Stimulated activated CD4-positive, alpha-beta T cell treated with anti-CD3 and anti-CD28 coated beads, Interleukin-12 subunit alpha, Interleukin-12 subunit beta, amount 100 ng/mL, for 4 hours (primary cell): Measurements from ENCODE around the gene SRSF5.
"Not testable (repeated sequence)": the region's sequence is repeated elsewhere in the genome, so short reads cannot be mapped to it uniquely, and the experiment has no call there.

ENCODE experiments used
- DNase-seq: peaks from one replicate; pipeline ENCODE4 v3.0.0-alpha.2; 2020

SRSF5 gene

GRCh38 chr14:69766984-69767368, at the start of gene SRSF5:
Gene SRSF5, plus strand, starts transcription at chr14:69767142. Its CDS starts 1,015 bp downstream, at chr14:69768157.
- peak; percentile 91 for DNase-seq

GRCh38 chr14:69718614-69719013, 48.3 kb upstream of the SRSF5 start:
- DNase-seq, result not testable (repeated sequence)

GRCh38 chr14:69719501-69719951, 47.4 kb upstream of the SRSF5 start:
- no peak for DNase-seq

- no peak for DNase-seq
Observed at GRCh38 chr14:69720912-69721311, 46.0 kb upstream of the SRSF5 start.

GRCh38 chr14:69726761-69727511, 40.0 kb upstream of the SRSF5 start:
- DNase-seq, result peak; percentile 83

GRCh38 chr14:69727860-69728259, 39.1 kb upstream of the SRSF5 start:
- DNase-seq, result no peak

GRCh38 chr14:69731919-69732598, 34.9 kb upstream of the SRSF5 start:
- not testable (repeated sequence) for DNase-seq

GRCh38 chr14:69736405-69736804, 30.5 kb upstream of the SRSF5 start:
- not testable (repeated sequence) for DNase-seq

GRCh38 chr14:69741055-69741454, 25.9 kb upstream of the SRSF5 start:
- no peak for DNase-seq

GRCh38 chr14:69749956-69750355, 17.0 kb upstream of the SRSF5 start:
- no peak for DNase-seq

GRCh38 chr14:69750495-69750894, 16.4 kb upstream of the SRSF5 start:
- DNase-seq, result no peak

GRCh38 chr14:69752773-69753172, 14.2 kb upstream of the SRSF5 start:
- DNase-seq, result no peak

GRCh38 chr14:69753860-69754259, 13.1 kb upstream of the SRSF5 start:
- no peak for DNase-seq

- DNase-seq, result no peak
Observed at GRCh38 chr14:69754487-69754886, 12.5 kb upstream of the SRSF5 start.

- DNase-seq, result no peak
Observed at GRCh38 chr14:69755296-69755695, 11.6 kb upstream of the SRSF5 start.

- no peak for DNase-seq
Observed at GRCh38 chr14:69755784-69756183, 11.2 kb upstream of the SRSF5 start.

- DNase-seq, result no peak
Observed at GRCh38 chr14:69756298-69756697, 10.6 kb upstream of the SRSF5 start.

GRCh38 chr14:69760810-69761209, 6.1 kb upstream of the SRSF5 start:
- no peak for DNase-seq

GRCh38 chr14:69763761-69764510, 3.0 kb upstream of the SRSF5 start:
- DNase-seq, result peak; percentile 17

- peak; percentile 90 for DNase-seq
Observed at GRCh38 chr14:69767369-69767999, 542 bp downstream of the SRSF5 start.

- no peak for DNase-seq
Observed at GRCh38 chr14:69768873-69769272, 1.9 kb downstream of the SRSF5 start.

GRCh38 chr14:69769623-69770022, 2.7 kb downstream of the SRSF5 start:
- no peak for DNase-seq

GRCh38 chr14:69770559-69770958, 3.6 kb downstream of the SRSF5 start:
- no peak for DNase-seq
